ENCODE data around the gene CORIN.
"Not testable (repeated sequence)": the region's sequence is repeated elsewhere in the genome, so short reads cannot be mapped to it uniquely, and the experiment has no call there.

The CORIN gene

DNA sequence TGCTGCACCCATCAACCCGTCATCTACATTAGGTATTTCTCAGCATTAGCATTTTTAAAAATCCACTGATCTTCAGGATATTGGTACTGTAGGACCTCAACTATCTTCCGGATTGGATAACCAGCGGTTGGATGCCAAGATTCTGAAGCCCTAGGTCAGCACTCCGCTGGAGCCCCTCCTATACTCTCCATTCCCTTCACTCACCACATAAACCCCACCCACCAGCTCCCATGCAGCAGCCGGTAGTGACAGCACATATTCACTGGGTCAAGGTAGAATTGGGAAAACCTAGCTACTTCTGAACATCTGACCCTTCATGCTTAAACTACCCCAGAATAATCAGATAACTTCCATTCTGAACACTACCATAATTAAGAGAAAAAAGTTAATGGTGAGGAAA is 134.9 kb downstream of the CORIN start:
- no peak overlapping the region for H3K4me3 ChIP-seq (ENCODE audit: low read depth, low read length)
- no peak for DNase-seq (ENCODE audit: low read depth)
- TF ChIP-seq, protein P1, sequence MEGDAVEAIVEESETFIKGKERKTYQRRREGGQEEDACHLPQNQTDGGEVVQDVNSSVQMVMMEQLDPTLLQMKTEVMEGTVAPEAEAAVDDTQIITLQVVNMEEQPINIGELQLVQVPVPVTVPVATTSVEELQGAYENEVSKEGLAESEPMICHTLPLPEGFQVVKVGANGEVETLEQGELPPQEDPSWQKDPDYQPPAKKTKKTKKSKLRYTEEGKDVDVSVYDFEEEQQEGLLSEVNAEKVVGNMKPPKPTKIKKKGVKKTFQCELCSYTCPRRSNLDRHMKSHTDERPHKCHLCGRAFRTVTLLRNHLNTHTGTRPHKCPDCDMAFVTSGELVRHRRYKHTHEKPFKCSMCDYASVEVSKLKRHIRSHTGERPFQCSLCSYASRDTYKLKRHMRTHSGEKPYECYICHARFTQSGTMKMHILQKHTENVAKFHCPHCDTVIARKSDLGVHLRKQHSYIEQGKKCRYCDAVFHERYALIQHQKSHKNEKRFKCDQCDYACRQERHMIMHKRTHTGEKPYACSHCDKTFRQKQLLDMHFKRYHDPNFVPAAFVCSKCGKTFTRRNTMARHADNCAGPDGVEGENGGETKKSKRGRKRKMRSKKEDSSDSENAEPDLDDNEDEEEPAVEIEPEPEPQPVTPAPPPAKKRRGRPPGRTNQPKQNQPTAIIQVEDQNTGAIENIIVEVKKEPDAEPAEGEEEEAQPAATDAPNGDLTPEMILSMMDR (IDR thresholded peaks at IDR 0.05; ENCODE audit: insufficient read depth, low read depth, low read length, missing control alignments): no peak

DNA sequence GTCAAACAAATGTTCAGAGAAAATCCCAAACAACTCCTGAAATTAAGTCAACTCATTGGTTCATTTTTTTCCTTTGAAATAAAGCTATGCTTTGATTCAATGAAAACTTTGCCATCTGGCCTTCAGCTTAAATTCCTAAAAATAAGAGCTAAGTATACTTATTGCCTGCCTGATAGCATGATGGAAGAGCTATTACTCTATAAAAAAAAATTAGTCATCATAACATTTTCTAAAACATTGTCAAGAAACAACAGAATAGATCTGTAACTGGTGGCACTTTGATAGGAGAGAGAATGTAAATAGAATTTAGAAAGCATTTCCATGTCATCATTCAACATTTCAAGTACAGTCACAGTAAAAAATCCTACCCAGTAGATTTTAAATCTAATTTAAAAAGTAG is 136.6 kb downstream of the CORIN start:
- no peak for DNase-seq (ENCODE audit: low read depth)
- TF ChIP-seq, protein P1 (IDR thresholded peaks at IDR 0.05; ENCODE audit: insufficient read depth, low read depth, low read length, missing control alignments): no peak
- no peak overlapping the region for H3K4me3 ChIP-seq (ENCODE audit: low read depth, low read length)

DNA sequence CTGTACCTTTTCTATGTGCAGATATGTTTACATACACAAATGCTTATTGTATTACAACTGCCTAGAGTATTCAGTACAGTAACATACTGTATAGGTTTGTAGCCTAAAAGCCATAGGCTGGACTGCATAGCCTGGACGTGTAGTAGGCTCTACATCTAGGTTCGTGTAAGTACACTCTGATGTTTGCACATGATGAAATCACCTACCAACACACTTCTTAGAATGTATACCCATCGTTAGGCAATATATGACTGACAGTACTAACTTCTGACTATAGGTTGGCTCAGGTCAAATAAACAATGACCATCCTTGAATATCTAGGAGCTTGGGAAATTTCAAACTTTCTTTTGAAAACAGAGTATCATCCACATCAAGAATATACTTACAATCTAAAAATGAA is 139.0 kb downstream of the CORIN start:
- DNase-seq (ENCODE audit: low read depth): no peak
- TF ChIP-seq, protein P1 (IDR thresholded peaks at IDR 0.05; ENCODE audit: insufficient read depth, low read depth, low read length, missing control alignments): no peak
- H3K4me3 ChIP-seq (ENCODE audit: low read depth, low read length): no peak overlapping the region

DNA sequence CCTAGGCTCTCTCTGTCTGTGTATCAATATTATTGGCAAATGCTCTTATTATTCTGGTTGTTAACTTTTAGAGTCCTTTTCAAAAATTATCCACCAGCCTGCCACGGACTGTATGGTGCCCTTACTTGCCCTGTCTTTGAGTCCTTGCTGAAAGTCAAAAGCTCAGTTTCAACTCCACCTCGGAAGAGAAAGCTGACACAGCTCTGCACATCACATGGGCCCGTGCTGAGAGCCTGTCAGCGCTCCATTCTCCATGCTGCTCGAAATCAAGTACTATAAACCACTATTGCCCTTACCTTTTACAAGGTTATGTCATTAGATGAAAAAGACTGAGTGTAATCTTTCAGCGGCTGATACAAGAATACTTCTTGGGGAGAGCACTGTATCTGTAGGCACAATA is 141.0 kb downstream of the CORIN start:
- no peak for DNase-seq (ENCODE audit: low read depth)
- no peak overlapping the region for H3K4me3 ChIP-seq (ENCODE audit: low read depth, low read length)
- TF ChIP-seq, protein P1 (IDR thresholded peaks at IDR 0.05; ENCODE audit: insufficient read depth, low read depth, low read length, missing control alignments): no peak

DNA sequence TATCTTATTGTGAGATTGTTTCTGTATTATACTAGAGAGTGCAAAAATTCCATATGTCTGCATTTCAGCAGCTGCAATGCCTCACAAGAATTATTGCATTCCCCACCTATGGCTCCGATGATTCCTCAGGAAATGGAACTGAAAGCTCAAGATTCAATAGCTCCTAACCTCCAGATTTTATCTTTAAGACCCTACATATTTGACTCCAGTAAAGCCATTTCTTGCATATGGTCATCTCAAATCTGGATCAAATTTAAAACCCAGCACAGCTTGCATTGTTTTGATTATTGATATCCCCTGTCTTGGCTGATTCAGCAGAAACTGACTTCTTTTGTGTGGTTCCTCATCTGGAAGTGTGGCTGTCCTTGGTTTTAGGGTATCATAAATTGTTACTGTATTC is 142.6 kb downstream of the CORIN start:
- no peak for DNase-seq (ENCODE audit: low read depth)
- TF ChIP-seq, protein P1 (IDR thresholded peaks at IDR 0.05; ENCODE audit: insufficient read depth, low read depth, low read length, missing control alignments): no peak
- H3K4me3 ChIP-seq (ENCODE audit: low read depth, low read length): no peak overlapping the region

DNA sequence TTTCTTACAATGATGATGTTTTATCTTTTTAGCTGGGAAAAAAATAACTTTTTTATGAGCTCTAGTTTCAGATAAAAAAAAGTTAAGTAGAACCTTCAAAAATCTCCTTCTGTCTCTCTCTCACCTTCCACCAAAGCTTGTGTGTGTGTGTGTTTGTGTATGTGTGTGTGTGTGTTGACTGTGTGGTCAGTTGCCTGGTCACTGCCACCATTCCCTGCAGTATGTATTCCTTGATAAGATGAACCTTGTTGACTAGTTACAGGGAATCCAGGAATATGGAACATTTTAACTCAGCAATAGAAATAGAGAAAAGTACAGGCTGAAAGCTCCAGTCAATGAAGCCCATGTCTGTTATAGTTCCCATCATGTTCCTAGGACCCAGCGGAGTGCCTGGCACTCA is 143.5 kb downstream of the CORIN start:
- TF ChIP-seq, protein P1 (IDR thresholded peaks at IDR 0.05; ENCODE audit: insufficient read depth, low read depth, low read length, missing control alignments): no peak
- no peak for DNase-seq (ENCODE audit: low read depth)
- H3K4me3 ChIP-seq (ENCODE audit: low read depth, low read length): no peak overlapping the region

DNA sequence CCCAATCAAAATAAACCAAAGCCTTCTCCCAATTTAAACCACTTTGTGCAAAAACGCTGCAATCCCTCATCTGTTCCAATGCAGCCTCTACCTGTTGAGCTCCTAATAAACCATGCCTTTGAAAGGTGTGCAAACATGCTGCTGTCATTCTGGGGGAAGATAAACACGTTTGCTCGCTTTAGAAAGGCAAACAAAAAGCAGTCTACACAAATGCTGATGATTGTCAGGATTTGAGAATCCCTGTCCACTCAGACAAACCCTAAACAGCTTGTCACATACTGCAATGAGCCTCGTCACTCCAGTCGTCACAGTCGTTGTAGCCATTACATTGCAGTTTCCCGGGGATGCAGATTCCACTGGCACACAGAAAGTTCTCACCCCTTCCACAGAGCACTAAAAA is 145.2 kb downstream of the CORIN start:
- no peak for DNase-seq (ENCODE audit: low read depth)
- no peak overlapping the region for H3K4me3 ChIP-seq (ENCODE audit: low read depth, low read length)
- TF ChIP-seq, protein P1 (IDR thresholded peaks at IDR 0.05; ENCODE audit: insufficient read depth, low read depth, low read length, missing control alignments): no peak

DNA sequence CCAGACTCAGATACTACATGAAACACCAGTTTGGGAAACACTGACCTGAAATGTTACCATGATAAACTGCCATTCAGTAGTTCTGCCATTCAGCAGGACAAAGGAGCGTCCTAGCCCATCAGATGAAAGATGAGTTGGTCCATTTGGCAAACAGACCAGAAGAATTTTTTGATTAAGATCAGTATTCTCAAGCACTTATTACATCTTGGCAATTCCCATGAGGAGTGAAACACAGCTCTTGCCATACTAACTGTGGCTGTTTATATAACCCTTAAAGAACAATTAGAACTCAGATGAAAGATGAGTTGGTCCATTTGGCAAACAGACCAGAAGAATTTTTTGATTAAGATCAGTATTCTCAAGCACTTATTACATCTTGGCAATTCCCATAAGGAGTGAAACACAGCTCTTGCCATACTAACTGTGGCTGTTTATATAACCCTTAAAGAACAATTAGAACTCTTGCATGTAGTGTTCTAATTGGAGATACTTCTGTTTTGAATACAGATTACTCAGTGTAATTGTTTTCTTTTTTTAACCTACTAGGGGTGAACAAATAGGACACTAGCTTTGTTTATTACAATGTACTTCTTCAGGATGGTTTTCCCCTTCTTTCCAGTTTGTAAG is 146.0 kb downstream of the CORIN start:
- not testable (repeated sequence) for H3K4me3 ChIP-seq (ENCODE audit: low read depth, low read length); DNase-seq (ENCODE audit: low read depth)
